Inferior parietal cortex (tissue), 1 donor: ENCODE results near the gene COL4A2.
"Not testable (repeated sequence)": the region's sequence is repeated elsewhere in the genome, so short reads cannot be mapped to it uniquely, and the experiment has no call there.

Source experiments
- DNase-seq: peaks from one replicate; pipeline ENCODE4 v3.0.0-alpha.2; 2016; ENCODE audit errors: extremely low spot score

The COL4A2 gene

GRCh38 chr13:110379905-110380341 lies 72.8 kb downstream of the COL4A2 start:
- DNase-seq: no peak

GRCh38 chr13:110380359-110381028 lies 73.4 kb downstream of the COL4A2 start:
- no peak for DNase-seq

GRCh38 chr13:110381029-110381360 lies 73.9 kb downstream of the COL4A2 start:
- DNase-seq: no peak

GRCh38 chr13:110382229-110382628 lies 75.1 kb downstream of the COL4A2 start:
- DNase-seq: no peak

- no peak for DNase-seq
Observed at GRCh38 chr13:110382830-110383229, 75.7 kb downstream of the COL4A2 start.

- DNase-seq: no peak
Observed at GRCh38 chr13:110387451-110388107, 80.5 kb downstream of the COL4A2 start.

- DNase-seq: no peak
Observed at GRCh38 chr13:110388108-110388943, 81.2 kb downstream of the COL4A2 start.

- DNase-seq: no peak
Observed at GRCh38 chr13:110390567-110390966, 83.5 kb downstream of the COL4A2 start.

- no peak for DNase-seq
Observed at GRCh38 chr13:110391273-110391672, 84.2 kb downstream of the COL4A2 start.

GRCh38 chr13:110392510-110393240 lies 85.6 kb downstream of the COL4A2 start:
- DNase-seq: no peak

GRCh38 chr13:110393761-110394160 lies 86.7 kb downstream of the COL4A2 start:
- DNase-seq: no peak

- DNase-seq: no peak
Observed at GRCh38 chr13:110394371-110394841, 87.3 kb downstream of the COL4A2 start.

GRCh38 chr13:110395616-110396015 lies 88.5 kb downstream of the COL4A2 start:
- DNase-seq: not testable (repeated sequence)

- DNase-seq: no peak
Observed at GRCh38 chr13:110396476-110396875, 89.4 kb downstream of the COL4A2 start.

GRCh38 chr13:110396913-110397381 lies 89.9 kb downstream of the COL4A2 start:
- peak; percentile 20 for DNase-seq

GRCh38 chr13:110397436-110398115 lies 90.5 kb downstream of the COL4A2 start:
- DNase-seq: peak; percentile 68

- DNase-seq: no peak
Observed at GRCh38 chr13:110398564-110399507, 91.8 kb downstream of the COL4A2 start.

- no peak for DNase-seq
Observed at GRCh38 chr13:110399801-110400200, 92.7 kb downstream of the COL4A2 start.

GRCh38 chr13:110400786-110401533 lies 93.9 kb downstream of the COL4A2 start:
- no peak for DNase-seq
